SHP77 treated with DMSO at 0.1 percent for 48 hours (cell line): Measurements from ENCODE around the gene POLD2.

Experiments used
- DNase-seq: peaks from one replicate; lab custom pipeline; 2025; lab: John Stamatoyannopoulos, UW

POLD2 gene

DNA sequence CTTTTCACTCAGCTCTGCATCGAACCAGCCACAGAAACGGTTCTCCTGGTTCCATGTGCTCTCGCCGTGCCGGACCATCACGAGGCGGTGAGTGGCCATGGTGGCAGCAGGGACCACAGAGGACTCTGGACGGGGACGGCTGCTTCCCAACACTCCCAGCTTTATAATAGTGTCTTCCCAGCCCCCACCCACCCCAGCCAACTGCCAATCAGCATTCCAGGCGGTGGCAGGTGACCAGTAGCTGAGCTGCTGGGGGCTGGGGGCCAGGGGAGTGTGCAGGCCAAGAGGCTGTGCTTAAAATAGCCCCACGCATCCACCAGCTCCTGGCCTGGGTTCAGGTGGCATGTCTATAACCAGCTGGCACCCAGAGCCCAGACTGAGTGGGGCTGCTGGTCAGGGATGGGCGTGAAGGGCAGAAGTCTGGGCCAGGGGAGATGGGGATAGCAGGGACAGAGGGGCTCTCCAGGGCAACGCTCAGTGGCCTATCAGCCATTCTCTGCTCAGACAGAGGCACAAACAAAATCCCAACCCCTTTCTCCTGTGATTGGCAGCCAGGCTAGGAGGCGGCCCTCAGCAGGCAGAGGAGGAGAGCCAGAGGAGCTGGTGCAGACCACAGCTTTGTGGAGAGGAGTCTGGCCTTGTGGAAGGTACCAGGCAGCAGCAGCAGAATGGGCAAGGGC, 57.8 kb downstream of the POLD2 start, which contains the start of gene PGAM2:
PGAM2 (minus strand) TSS at position 137 of the 680 bp plus-strand sequence; CDS start at position 99, 38 bp downstream.
- peak; percentile 80 for DNase-seq

DNA sequence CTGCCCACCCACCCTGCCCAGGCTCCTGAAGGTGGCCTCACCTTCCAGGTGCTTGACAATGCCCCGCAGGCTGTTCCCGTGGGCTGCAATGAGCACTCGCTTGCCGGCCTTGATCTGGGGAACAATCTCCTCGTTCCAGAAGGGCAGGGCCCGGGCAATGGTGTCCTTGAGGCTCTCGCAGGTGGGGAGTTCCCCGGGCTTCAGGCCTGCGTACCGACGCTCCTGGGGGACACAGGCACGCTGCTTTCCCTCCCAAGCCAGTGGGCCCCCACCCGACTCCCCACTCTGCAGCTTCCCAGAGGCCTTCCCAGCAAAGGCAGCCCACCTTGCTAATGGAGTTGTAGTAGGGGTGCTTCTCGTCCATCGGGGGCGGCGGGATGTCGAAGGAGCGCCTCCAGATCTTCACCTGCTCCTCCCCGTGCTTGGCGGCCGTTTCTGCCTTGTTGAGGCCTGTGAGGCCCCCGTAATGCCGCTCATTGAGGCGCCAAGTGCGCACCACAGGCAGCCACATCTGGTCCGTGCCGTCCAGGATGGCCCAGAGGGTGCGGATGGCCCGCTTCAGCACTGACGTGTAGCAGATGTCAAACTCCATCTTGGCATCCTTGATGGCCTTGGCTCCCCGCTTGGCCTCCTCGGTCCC, 58.4 kb downstream of the POLD2 start:
- DNase-seq: no peak
